Hepatocyte (in vitro differentiated cells): ENCODE data around the gene CASQ1. TPM values are rescaled to one million over a fixed set of nuclear protein-coding genes. Genes with fewer than 3 reads are reported as not detected.

Experiments used
- DNase-seq: peaks from one replicate; pipeline ENCODE4 v3.0.0-alpha.2; 2016; ENCODE audit warnings: low spot score
- H2AFZ ChIP-seq: fragments of 200-600 bp; sonication (generic); 2 replicates; pipeline ENCODE4 v1.6.0; 2016; ENCODE audit warnings: antibody characterized with exemption, mild to moderate bottlenecking
- H3K27ac ChIP-seq: fragments of 200-600 bp; sonication (generic); 2 replicates; pipeline ENCODE4 v1.5.1; 2016; ENCODE audit warnings: mild to moderate bottlenecking
- H3K27me3 ChIP-seq: fragments of 200-600 bp; sonication (generic); 2 replicates; pipeline ENCODE4 v1.6.1; 2016
- H3K36me3 ChIP-seq: fragments of 200-600 bp; sonication (generic); replicated peaks from 2 replicates; pipeline ENCODE4 v1.5.1; 2016; ENCODE audit warnings: low read depth; ENCODE audit not compliant: insufficient read depth
- H3K4me1 ChIP-seq: fragments of 200-600 bp; sonication (generic); 2 replicates; pipeline ENCODE4 v1.5.1; 2016; ENCODE audit warnings: mild to moderate bottlenecking, moderate library complexity; ENCODE audit not compliant: insufficient read depth
- H3K4me2 ChIP-seq: fragments of 200-600 bp; sonication (generic); 2 replicates; pipeline ENCODE4 v1.6.0; 2016
- H3K4me3 ChIP-seq: fragments of 200-600 bp; sonication (generic); 2 replicates; pipeline ENCODE4 v1.5.1; 2016; ENCODE audit warnings: mild to moderate bottlenecking
- H3K79me2 ChIP-seq: fragments of 200-600 bp; sonication (generic); 2 replicates; pipeline ENCODE4 v1.6.0; 2017; ENCODE audit warnings: mild to moderate bottlenecking
- H3K9me2 ChIP-seq: fragments of 200-600 bp; sonication (generic); replicated peaks from 2 replicates; pipeline ENCODE4 v1.6.0; 2017; ENCODE audit warnings: mild to moderate bottlenecking; ENCODE audit not compliant: insufficient read depth
- H3K9me3 ChIP-seq: fragments of 200-600 bp; sonication (generic); 2 replicates; pipeline ENCODE4 v1.5.1; 2016; ENCODE audit warnings: low read depth, mild to moderate bottlenecking
- H4K20me1 ChIP-seq: fragments of 200-600 bp; sonication (generic); 2 replicates; pipeline ENCODE4 v1.6.0; 2016; ENCODE audit warnings: mild to moderate bottlenecking; ENCODE audit not compliant: insufficient read depth, poor library complexity, severe bottlenecking
- EZH2 ChIP-seq: fragments of 200-600 bp; sonication (generic); IDR thresholded peaks from 2 replicates; pipeline ENCODE4 v1.6.1; 2016; ENCODE audit warnings: antibody characterized with exemption, mild to moderate bottlenecking, borderline replicate concordance
- EZH2phosphoT487 ChIP-seq: fragments of 200-600 bp; sonication (generic); IDR thresholded peaks from one replicate; pipeline ENCODE4 v1.6.1; 2018; ENCODE audit warnings: antibody characterized with exemption, mild to moderate bottlenecking, low read depth, moderate library complexity; ENCODE audit not compliant: unreplicated experiment, severe bottlenecking
- WGBS: methylation state at CpG from one replicate; pipeline ENCODE4 v1.1.6; 2016; ENCODE audit warnings: low lambda C conversion rate; ENCODE audit errors: missing lambda C conversion rate; 5-methylcytosine and 5-hydroxymethylcytosine counted together
- polyA plus RNA-seq: library from polyadenylated mRNA; unstranded; fragments of >200 nt; fragmentation: Nextera tagmentation; extraction: Ambion mirVana; gene quantifications from 2 replicates; pipeline ENCODE4 v1.2.1, GENCODE V29; 2016
- total RNA-seq: library from RNA; depleted of rRNA; stranded (reverse); fragments of >200 nt; gene quantifications from 2 replicates; pipeline ENCODE4 v1.2.3, GENCODE V29; 2014
- TF ChIP-seq, protein P1 (sequence below): fragments of 200-600 bp; sonication (generic); IDR thresholded peaks from 2 replicates; pipeline ENCODE4 v1.5.1; 2016; ENCODE audit warnings: antibody characterized with exemption, mild to moderate bottlenecking; ENCODE audit not compliant: poor library complexity

Gene CASQ1
- total and polyA plus RNA-seq, 2 experiments from 2014 or later = 0.51 TPM; not detected in 1

DNA sequence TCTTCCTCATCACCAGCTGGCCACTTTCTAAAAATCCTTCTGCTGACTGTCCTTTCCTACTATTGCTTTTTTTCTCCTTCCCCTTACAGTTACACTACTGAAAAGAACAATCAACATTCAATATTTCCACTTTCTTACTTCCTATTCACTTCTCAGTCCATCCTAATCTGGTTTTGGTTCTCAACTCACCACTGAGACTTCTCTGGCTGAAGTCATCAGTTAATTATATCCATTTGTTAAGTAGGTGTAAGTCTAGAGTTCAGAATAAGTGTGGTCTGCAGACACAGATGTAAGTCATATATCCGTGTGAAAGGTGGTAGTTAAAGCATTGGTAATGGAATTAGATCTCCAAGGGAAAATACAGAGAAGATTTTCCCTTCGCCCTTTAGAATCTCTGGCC lies 36.2 kb downstream of the CASQ1 start:
- no peak for TF ChIP-seq EZH2phosphoT487
- no peak for TF ChIP-seq EZH2
- TF ChIP-seq, protein P1, sequence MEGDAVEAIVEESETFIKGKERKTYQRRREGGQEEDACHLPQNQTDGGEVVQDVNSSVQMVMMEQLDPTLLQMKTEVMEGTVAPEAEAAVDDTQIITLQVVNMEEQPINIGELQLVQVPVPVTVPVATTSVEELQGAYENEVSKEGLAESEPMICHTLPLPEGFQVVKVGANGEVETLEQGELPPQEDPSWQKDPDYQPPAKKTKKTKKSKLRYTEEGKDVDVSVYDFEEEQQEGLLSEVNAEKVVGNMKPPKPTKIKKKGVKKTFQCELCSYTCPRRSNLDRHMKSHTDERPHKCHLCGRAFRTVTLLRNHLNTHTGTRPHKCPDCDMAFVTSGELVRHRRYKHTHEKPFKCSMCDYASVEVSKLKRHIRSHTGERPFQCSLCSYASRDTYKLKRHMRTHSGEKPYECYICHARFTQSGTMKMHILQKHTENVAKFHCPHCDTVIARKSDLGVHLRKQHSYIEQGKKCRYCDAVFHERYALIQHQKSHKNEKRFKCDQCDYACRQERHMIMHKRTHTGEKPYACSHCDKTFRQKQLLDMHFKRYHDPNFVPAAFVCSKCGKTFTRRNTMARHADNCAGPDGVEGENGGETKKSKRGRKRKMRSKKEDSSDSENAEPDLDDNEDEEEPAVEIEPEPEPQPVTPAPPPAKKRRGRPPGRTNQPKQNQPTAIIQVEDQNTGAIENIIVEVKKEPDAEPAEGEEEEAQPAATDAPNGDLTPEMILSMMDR = no peak
- no peak overlapping the region for H2AFZ ChIP-seq
- H3K9me2 ChIP-seq = no peaks in the 10 kb centered on the region
- H3K27me3 ChIP-seq = no peaks in the 10 kb centered on the region
- no peaks in the 10 kb centered on the region for H3K4me1 ChIP-seq
- no peak overlapping the region for H3K27ac ChIP-seq
- no peaks in the 10 kb centered on the region for H3K9me3 ChIP-seq
- no peaks in the 10 kb centered on the region for H3K79me2 ChIP-seq
- WGBS = 96% methylated on average over 2 of the region's 2 CpGs
- no peak overlapping the region for H3K4me3 ChIP-seq
- no peaks in the 10 kb centered on the region for H4K20me1 ChIP-seq
- no peak overlapping the region for H3K4me2 ChIP-seq
- peaks cover 8% of the 10 kb centered on the region for H3K36me3 ChIP-seq
- no peak for DNase-seq

DNA sequence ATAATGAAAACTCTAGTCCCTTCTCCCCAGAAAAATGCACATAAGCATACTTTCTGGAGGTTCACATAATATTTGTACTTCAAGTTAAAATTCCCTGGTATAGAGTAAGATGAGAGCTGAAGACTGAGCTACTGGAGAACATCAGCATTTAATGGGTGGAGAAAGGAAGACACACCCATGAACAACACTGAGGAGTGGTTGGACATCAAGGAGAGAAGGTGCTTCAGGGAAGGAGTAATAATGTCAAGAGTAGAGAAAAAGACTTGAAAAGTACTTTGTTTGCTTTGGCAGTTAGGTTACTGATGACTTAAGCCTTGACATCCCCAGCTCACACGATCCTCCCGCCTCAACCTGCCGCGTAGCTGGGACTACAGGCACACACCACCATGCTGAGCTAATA lies 36.7 kb downstream of the CASQ1 start:
- peaks cover 9% of the 10 kb centered on the region for H3K36me3 ChIP-seq
- 89% methylated on average over 4 of the region's 4 CpGs for WGBS

GRCh38 chr1:160227561-160227960 lies 37.2 kb downstream of the CASQ1 start:
- Histone ChIP-seq H3K9me3 (no peaks in the 10 kb centered on the region), H3K9me2 (no peaks in the 10 kb centered on the region), H3K27me3 (no peaks in the 10 kb centered on the region), H3K4me3 (no peak overlapping the region), H3K4me1 (no peaks in the 10 kb centered on the region), H2AFZ (no peak overlapping the region), H3K4me2 (no peak overlapping the region), H3K27ac (no peak overlapping the region), H3K36me3 (peaks cover 9% of the 10 kb centered on the region), H3K79me2 (no peaks in the 10 kb centered on the region), H4K20me1 (no peaks in the 10 kb centered on the region)
- no peak for DNase-seq
- TF ChIP-seq EZH2phosphoT487 = no peak
- no peak for TF ChIP-seq EZH2
- TF ChIP-seq, protein P1 = no peak
- 96% methylated on average over 1 of the region's 1 CpG for WGBS

More for the DNA sequence above, 36.7 kb downstream of the CASQ1 start:
- H3K27ac ChIP-seq = no peak overlapping the region
- H3K9me3 ChIP-seq = no peaks in the 10 kb centered on the region
- H3K4me1 ChIP-seq = no peaks in the 10 kb centered on the region
- H3K9me2 ChIP-seq = no peaks in the 10 kb centered on the region
- H3K79me2 ChIP-seq = no peaks in the 10 kb centered on the region
- H3K27me3 ChIP-seq = no peaks in the 10 kb centered on the region
- no peak overlapping the region for H2AFZ ChIP-seq
- H3K4me3 ChIP-seq = no peak overlapping the region
- H4K20me1 ChIP-seq = no peaks in the 10 kb centered on the region
- DNase-seq = no peak
- H3K4me2 ChIP-seq = no peak overlapping the region
- TF ChIP-seq EZH2 (no peak), EZH2phosphoT487 (no peak)

GRCh38 chr1:160228431-160228830 lies 38.1 kb downstream of the CASQ1 start:
- Histone ChIP-seq H3K4me2 (no peak overlapping the region), H3K36me3 (peaks cover 9% of the 10 kb centered on the region), H3K4me3 (no peak overlapping the region), H3K27me3 (no peaks in the 10 kb centered on the region), H3K9me3 (no peaks in the 10 kb centered on the region), H3K27ac (no peak overlapping the region), H3K9me2 (no peaks in the 10 kb centered on the region), H2AFZ (no peak overlapping the region), H3K79me2 (no peaks in the 10 kb centered on the region), H3K4me1 (no peaks in the 10 kb centered on the region), H4K20me1 (no peaks in the 10 kb centered on the region)
- TF ChIP-seq, protein P1 = no peak
- TF ChIP-seq EZH2phosphoT487 = no peak
- TF ChIP-seq EZH2 = no peak
- DNase-seq = no peak
